Peyer's patch (tissue), 4 donors: ENCODE results near the gene PPP1R14D. TPM values are rescaled to one million over a fixed set of nuclear protein-coding genes. Genes with fewer than 3 reads are reported as not detected.

Experiments used
- DNase-seq, 3 donors: peaks; one replicate each; pipeline ENCODE4 v3.0.0-alpha.2; 2017 to 2019
- H3K27ac ChIP-seq, 4 donors: fragments of 200-600 bp; sonication (generic); one replicate each; pipeline ENCODE4 v1.5.1; 2016 to 2019
- H3K27me3 ChIP-seq, 2 donors: fragments of 200-600 bp; sonication (generic); one replicate each; pipeline ENCODE4 v1.5.1; 2019
- H3K36me3 ChIP-seq, 3 donors: fragments of 200-600 bp; sonication (generic); one replicate each; pipeline ENCODE4 v1.5.1; 2016 to 2019
- H3K4me1 ChIP-seq, 4 donors: fragments of 200-600 bp; sonication (generic); one replicate each; pipeline ENCODE4 v1.5.1; 2016 to 2019
- H3K4me3 ChIP-seq, 4 donors: fragments of 200-600 bp; sonication (generic); 1 replicate in 3 of 4; 2 replicates in 1 of 4; pipeline ENCODE4 v1.5.1; 2016 to 2019; ENCODE audit warnings: mild to moderate bottlenecking in 1 of 4
- H3K9me3 ChIP-seq, 4 donors: fragments of 200-600 bp; sonication (generic); one replicate each; pipeline ENCODE4 v1.5.1; 2016 to 2019; ENCODE audit warnings: mild to moderate bottlenecking in 1 of 4
- POLR2A ChIP-seq, 2 donors: fragments of 450-650 bp; IDR thresholded peaks; one replicate each; pipeline ENCODE4 v1.5.1; 2017; ENCODE audit warnings: antibody characterized with exemption in 2 of 2, mild to moderate bottlenecking in 2 of 2, moderate library complexity in 2 of 2
- small RNA-seq, 2 donors: library from RNA; depleted of rRNA; stranded (forward); fragments of <200 nt; gene quantifications; one replicate each; pipeline ENCODE3, GENCODE V24; 2016
- total RNA-seq, 4 donors: library from RNA; depleted of rRNA; stranded (reverse); fragments of >200 nt; gene quantifications; one replicate each; pipeline ENCODE4 v1.1.0, GENCODE V29; 2016
- TF ChIP-seq, protein P1 (sequence below), 6 experiments: fragments of 450-650 bp in 4 of 6; fragments of 200-600 bp in 2 of 6; sonication (generic) in 1 of 6; IDR thresholded peaks; one replicate each; pipeline ENCODE4 v1.5.1; 2017 to 2019; ENCODE audit warnings: antibody characterized with exemption in 6 of 6, mild to moderate bottlenecking in 3 of 6, moderate library complexity in 1 of 6

Gene PPP1R14D
- total RNA-seq, 4 donors from 2014 or later: 42.9 to 217 (median 148) TPM

DNA sequence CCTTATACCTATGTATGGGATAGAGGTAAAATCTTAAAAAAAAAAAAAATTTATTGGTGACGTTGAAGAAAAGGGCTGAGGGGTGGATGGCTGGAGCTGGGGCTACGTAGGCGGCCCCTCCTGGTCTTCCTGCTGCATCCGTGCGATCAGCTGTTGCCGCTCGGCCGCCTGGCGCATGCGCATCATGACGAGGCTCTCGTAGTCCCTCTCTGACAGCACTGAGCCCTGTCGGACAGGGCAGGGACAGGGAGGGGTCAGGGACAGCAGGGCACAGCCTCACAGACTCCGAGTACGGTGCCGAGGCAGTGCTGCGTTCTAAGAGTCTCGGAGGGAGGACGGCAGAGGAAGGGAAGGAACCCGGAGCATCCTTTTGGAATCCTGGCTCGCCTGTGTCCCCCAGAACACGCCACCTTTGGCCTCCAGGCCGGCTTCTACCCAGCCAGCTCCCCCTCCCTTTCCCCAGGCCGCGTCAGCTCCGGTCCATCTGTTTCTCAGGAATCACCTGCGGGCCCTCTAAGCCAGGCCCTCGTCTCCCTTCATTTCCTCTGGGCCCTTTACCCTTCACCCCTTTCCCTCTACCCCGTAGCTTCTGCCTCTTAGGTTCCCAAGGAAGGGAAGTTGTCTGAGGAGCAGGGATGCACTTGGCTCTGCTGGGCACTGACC, 60.5 kb downstream of the PPP1R14D start:
- Histone ChIP-seq H3K36me3 (peaks cover 0 to 12% (median 0%) of the 10 kb centered on the region in 3 donors), H3K9me3 (no peaks in the 10 kb centered on the region), H3K4me3 (no peak overlapping the region), H3K4me1 (peaks cover 0 to 69% (median 29%) of the 10 kb centered on the region in 4 donors), H3K27me3 (no peaks in the 10 kb centered on the region), H3K27ac (peak overlapping the region; percentile 64 to 91 (median 78))
- no peak for DNase-seq
- TF ChIP-seq, protein P1, sequence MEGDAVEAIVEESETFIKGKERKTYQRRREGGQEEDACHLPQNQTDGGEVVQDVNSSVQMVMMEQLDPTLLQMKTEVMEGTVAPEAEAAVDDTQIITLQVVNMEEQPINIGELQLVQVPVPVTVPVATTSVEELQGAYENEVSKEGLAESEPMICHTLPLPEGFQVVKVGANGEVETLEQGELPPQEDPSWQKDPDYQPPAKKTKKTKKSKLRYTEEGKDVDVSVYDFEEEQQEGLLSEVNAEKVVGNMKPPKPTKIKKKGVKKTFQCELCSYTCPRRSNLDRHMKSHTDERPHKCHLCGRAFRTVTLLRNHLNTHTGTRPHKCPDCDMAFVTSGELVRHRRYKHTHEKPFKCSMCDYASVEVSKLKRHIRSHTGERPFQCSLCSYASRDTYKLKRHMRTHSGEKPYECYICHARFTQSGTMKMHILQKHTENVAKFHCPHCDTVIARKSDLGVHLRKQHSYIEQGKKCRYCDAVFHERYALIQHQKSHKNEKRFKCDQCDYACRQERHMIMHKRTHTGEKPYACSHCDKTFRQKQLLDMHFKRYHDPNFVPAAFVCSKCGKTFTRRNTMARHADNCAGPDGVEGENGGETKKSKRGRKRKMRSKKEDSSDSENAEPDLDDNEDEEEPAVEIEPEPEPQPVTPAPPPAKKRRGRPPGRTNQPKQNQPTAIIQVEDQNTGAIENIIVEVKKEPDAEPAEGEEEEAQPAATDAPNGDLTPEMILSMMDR (IDR thresholded peaks at IDR 0.05): no peak
- TF ChIP-seq POLR2A (IDR thresholded peaks at IDR 0.05): no peak

DNA sequence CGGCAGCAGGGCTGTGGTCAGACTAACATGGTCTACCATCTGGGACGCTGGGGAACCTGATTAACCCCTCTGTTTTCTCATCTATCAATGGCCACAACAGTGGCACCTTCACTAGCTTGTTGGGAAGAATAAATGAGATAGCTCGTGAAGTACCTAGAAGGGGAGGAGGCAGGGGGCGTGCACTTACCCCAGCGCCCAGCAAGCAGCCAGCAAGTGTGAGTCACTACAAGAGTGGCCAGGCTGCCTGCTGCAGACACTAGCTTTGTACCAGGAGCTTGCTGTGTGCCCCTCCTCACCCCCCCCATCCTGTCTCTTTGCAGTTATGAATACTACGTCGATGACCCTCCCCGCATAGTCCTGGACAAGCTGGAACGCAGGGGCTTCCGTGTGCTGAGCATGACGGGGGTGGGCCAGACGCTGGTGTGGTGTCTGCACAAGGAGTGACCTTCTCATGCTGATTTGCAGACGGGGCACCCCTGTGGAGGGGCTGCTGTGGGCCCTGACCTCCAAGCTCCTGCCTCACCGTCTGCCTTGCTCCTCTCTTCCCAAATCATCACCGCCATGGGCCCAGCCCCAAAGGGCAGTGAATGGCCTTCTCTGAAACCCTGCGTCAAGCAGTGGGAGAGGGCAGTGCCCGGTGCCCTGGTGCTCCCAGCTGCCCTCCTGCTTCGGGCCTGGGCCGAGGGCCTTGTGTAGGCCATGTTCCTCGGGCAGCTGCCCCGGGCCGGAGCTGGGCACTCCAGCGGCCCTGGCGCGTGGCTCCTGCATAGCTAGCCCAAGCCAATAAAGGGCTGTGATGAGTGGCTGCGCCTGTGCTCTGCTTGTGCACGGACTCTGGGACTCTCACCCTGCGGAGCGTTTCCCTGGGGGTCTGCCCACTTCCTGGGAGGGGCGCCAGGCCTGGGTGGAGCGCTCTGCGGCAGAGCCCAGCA, 61.3 kb downstream of the PPP1R14D start:
- H3K27me3 ChIP-seq: no peaks in the 10 kb centered on the region
- peaks cover 0 to 70% (median 30%) of the 10 kb centered on the region in 4 donors for H3K4me1 ChIP-seq
- TF ChIP-seq POLR2A (IDR thresholded peaks at IDR 0.05): no peak
- TF ChIP-seq, protein P1 (IDR thresholded peaks at IDR 0.05): no peak
- H3K27ac ChIP-seq: no peak overlapping the region
- H3K9me3 ChIP-seq: no peaks in the 10 kb centered on the region
- DNase-seq: peak in 1 of 3 donors; percentile 37
- peaks cover 0 to 12% (median 0%) of the 10 kb centered on the region in 3 donors for H3K36me3 ChIP-seq
- no peak overlapping the region for H3K4me3 ChIP-seq

DNA sequence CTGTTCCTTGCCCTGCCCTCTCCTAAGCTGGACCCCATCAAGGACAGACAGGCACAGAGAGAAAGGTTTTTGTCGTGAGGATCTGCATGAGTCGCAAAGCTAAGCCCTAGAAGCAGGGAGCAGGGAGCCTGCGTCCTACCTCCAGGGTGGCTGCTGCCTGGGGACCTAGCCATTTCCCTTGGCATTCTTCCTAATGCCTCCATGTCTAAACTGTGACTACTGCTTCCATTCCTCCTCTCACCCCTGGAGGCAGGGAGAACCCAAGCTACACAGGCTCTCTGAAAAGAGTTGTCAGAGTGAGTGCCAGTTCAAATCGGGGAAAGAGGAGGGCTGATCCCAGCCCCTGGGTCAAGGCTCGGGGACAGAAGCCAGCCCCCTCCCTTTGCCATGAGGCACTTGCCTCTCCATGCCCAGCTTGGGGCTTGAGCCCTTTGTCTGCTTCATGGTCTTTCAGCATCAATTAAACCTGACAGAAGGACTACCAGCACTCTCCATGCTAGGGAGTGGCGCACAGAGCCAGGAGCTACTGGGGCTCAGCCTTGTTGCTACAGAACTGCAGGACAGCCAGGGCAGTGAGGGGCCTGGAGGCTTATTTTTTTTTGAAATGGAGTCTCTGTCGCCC, 62.2 kb downstream of the PPP1R14D start:
- DNase-seq: no peak
- H3K4me1 ChIP-seq: peaks cover 0 to 70% (median 30%) of the 10 kb centered on the region in 4 donors
- no peaks in the 10 kb centered on the region for H3K27me3 ChIP-seq
- H3K9me3 ChIP-seq: no peaks in the 10 kb centered on the region
- H3K27ac ChIP-seq: no peak overlapping the region
- TF ChIP-seq POLR2A (IDR thresholded peaks at IDR 0.05): no peak
- TF ChIP-seq, protein P1 (IDR thresholded peaks at IDR 0.05): no peak
- peaks cover 0 to 12% (median 0%) of the 10 kb centered on the region in 3 donors for H3K36me3 ChIP-seq
- no peak overlapping the region for H3K4me3 ChIP-seq

Small RNA genes lying within 50 kb of the gene (small RNA-seq; reads per million reads assigned to genes)
- 0 reads per million in 2 donors for gene AC025166.1

Other genes with a start within 250 kb of the PPP1R14D start
- 10 to 100 TPM in 2 of 4 donors, 1 to 10 TPM in 2; 6.6 to 26.6 (median 12.8) TPM for gene KNL1, start 234.5 kb downstream of the PPP1R14D start, total RNA-seq
- 1 to 10 TPM in 3 of 4 donors, not detected in 1; 1.1 to 7.4 (median 1.2) TPM for gene RAD51, start 133.5 kb downstream of the PPP1R14D start, total RNA-seq
- 10 to 100 TPM; 69.2 to 94.7 (median 74.0) TPM for gene RMDN3, start 73.5 kb downstream of the PPP1R14D start, total RNA-seq
- 100 to 1,000 TPM in 3 of 4 donors, 10 to 100 TPM in 1; 81.7 to 286 (median 136) TPM for gene GCHFR, start 64.6 kb downstream of the PPP1R14D start, total RNA-seq
- 1 to 10 TPM in 2 of 4 donors, not detected in 2; 1.1 to 1.3 TPM for gene C15orf62, start 58.7 kb downstream of the PPP1R14D start, total RNA-seq
- gene ZFYVE19, start 21.6 kb downstream of the PPP1R14D start, total RNA-seq: 100 to 1,000 TPM in 1 of 4 donors, 10 to 100 TPM in 3; 56.9 to 110 (median 79.9) TPM
- gene DNAJC17, start 21.2 kb downstream of the PPP1R14D start, total RNA-seq: 10 to 100 TPM; 26.9 to 37.1 (median 32.9) TPM
- gene SPINT1, start 15.3 kb upstream of the PPP1R14D start, total RNA-seq: 100 to 1,000 TPM; 103 to 991 (median 784) TPM
- gene RHOV, start 45.5 kb upstream of the PPP1R14D start, total RNA-seq: 1 to 10 TPM in 1 of 4 donors, under 1 TPM in 2, not detected in 1; 0.67 to 1.6 (median 0.88) TPM
- 10 to 100 TPM; 15.7 to 26.8 (median 23.8) TPM for gene VPS18, start 65.7 kb upstream of the PPP1R14D start, total RNA-seq
- gene DLL4, start 100.6 kb upstream of the PPP1R14D start, total RNA-seq: 10 to 100 TPM in 3 of 4 donors, 1 to 10 TPM in 1; 7.8 to 15.3 (median 12.3) TPM
- 1 to 10 TPM in 1 of 4 donors, not detected in 3; 2.4 TPM for gene CHAC1, start 124.8 kb upstream of the PPP1R14D start, total RNA-seq